Stimulated activated naive CD8-positive, alpha-beta T cell treated with anti-CD3 and anti-CD28 coated beads, Interleukin-15, Interleukin-2, amounts not matched to agents 100 ng/mL and 50 ng/mL, for 24 hours (primary cell): Measurements from ENCODE around the gene UBQLN4.
A peak's percentile ranks its signal among the peaks of the same experiment; 100 is the strongest.

Experiments
- H3K27ac Mint-ChIP-seq: one replicate; pipeline ENCODE4 v1.8.0; 2021; ENCODE audit warnings: mild to moderate bottlenecking, mixed read lengths
- H3K27me3 Mint-ChIP-seq: one replicate; pipeline ENCODE4 v1.8.0; 2021; ENCODE audit warnings: mixed read lengths
- H3K36me3 Mint-ChIP-seq: one replicate; pipeline ENCODE4 v1.8.0; 2021; ENCODE audit warnings: low read depth, mixed read lengths
- H3K4me1 Mint-ChIP-seq: one replicate; pipeline ENCODE4 v1.8.0; 2021; ENCODE audit warnings: low read depth, mixed read lengths
- H3K4me3 Mint-ChIP-seq: one replicate; pipeline ENCODE4 v1.8.0; 2021; ENCODE audit warnings: mild to moderate bottlenecking, mixed read lengths
- H3K9me3 Mint-ChIP-seq: one replicate; pipeline ENCODE4 v1.8.0; 2021; ENCODE audit warnings: mixed read lengths

UBQLN4 gene

DNA sequence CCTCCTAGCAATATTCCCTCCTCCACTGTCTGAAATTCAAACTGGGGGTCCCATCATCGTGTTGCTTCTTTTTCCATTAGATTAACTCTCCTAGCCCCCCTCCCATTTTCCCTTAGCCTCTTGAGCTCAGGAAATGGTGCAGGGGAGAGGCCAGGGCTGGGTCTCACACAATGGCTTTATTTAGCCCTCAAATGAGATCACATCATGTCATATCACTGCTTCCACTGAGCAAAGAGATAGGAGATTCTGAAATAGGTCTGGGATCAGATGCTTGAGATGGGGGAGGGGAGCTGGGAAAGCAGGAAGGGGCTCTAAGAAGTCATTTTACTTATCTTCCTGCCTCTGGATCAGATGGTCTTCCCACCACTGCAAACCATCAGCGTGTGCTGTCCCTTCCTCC lies 57.4 kb downstream of the UBQLN4 start:
- Mint-ChIP-seq H3K27me3 (no peaks in the 10 kb centered on the region), H3K27ac (no peak overlapping the region), H3K36me3 (no peaks in the 10 kb centered on the region), H3K4me1 (peaks cover 3% of the 10 kb centered on the region), H3K9me3 (no peaks in the 10 kb centered on the region), H3K4me3 (no peak overlapping the region)

DNA sequence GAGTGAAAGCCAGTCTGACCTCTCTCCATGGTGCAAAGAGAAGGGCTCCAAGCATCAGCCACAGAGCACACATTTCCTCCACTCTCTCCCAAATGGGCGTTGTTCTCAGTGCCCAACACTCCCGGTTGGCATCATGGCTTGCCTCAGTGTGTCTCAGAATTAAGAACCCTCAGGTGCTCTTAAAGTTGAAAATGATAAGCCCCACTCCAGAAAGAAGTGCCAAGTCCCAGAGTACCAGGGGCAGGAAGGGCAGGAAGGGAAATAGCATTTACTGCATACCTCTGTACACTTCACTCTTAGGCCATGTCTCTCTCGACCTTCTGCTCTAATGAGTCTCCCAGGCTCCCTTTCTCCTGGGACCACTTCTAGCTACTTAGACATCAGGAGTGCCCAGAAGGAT lies 60.0 kb downstream of the UBQLN4 start:
- Mint-ChIP-seq H3K36me3 (no peaks in the 10 kb centered on the region), H3K4me1 (peaks cover 19% of the 10 kb centered on the region), H3K27ac (no peak overlapping the region), H3K9me3 (no peaks in the 10 kb centered on the region), H3K27me3 (no peaks in the 10 kb centered on the region), H3K4me3 (no peak overlapping the region)

GRCh38 chr1:155990005-155990739 lies 63.4 kb downstream of the UBQLN4 start:
- Mint-ChIP-seq H3K4me1 (peaks cover 19% of the 10 kb centered on the region), H3K27ac (peak overlapping the region; percentile 28), H3K36me3 (no peaks in the 10 kb centered on the region)

GRCh38 chr1:155989242-155990004 lies 64.2 kb downstream of the UBQLN4 start:
- Mint-ChIP-seq H3K4me1 (peaks cover 19% of the 10 kb centered on the region), H3K9me3 (no peaks in the 10 kb centered on the region), H3K27ac (peak overlapping the region; percentile 28), H3K36me3 (no peaks in the 10 kb centered on the region), H3K27me3 (no peaks in the 10 kb centered on the region), H3K4me3 (no peak overlapping the region)

More at GRCh38 chr1:155990005-155990739, 63.4 kb downstream of the UBQLN4 start:
- Mint-ChIP-seq H3K4me3 (no peak overlapping the region), H3K9me3 (no peaks in the 10 kb centered on the region), H3K27me3 (no peaks in the 10 kb centered on the region)
